Measurements from ENCODE around the gene ATP10B. TPM values are rescaled to one million over a fixed set of nuclear protein-coding genes. Genes with fewer than 3 reads are reported as not detected.

Gene ATP10B
- total and polyA plus RNA-seq, 2 of the 8 experiments (the other 6 are each of a cell fraction or from before 2014, with no cell fraction given): 0.06 to 0.11 TPM

DNA sequence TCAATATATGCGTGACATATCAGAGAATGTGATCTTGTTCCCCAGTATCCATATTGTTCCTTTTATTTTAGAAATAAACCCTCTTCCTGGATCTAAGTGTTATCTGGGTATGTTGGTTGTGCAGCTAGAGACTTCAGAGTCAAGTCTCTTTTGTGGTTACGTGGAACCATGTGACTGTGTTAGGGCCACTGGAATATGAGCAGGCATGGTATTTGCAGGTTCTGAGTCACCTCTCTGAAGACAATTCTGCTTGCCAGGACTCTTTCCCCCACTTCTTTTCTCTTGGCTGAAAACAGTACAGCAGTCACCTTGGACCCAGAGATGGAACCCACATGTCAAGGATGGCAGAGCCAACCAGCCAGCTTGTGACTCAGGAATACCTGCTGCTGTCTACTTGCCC, 59.7 kb downstream of the ATP10B start:
- no peak overlapping the region for H2BK20ac ChIP-seq (ENCODE audit: low read length)
- H3K9ac ChIP-seq (replicated peaks in 1 of 4; ENCODE audit: extremely low read depth in 1 of 4, low read depth in 3 of 4, low read length in 3 of 4): no peak overlapping the region
- H3K14ac ChIP-seq (ENCODE audit: insufficient read length): no peak overlapping the region
- DNase-seq (ENCODE audit: low read depth in 1 of 2, low spot score in 2 of 2) (no peak), FAIRE-seq (no peak)
- no peak overlapping the region for H2AK5ac ChIP-seq (ENCODE audit: low read depth, low read length)
- no peaks in the 10 kb centered on the region for H3K4me1 ChIP-seq (replicated peaks in 1 of 4; ENCODE audit: control insufficient read depth in 3 of 4, insufficient read depth in 4 of 4, low read length in 3 of 4)
- H3K27me3 ChIP-seq (replicated peaks in 1 of 4; ENCODE audit: control insufficient read depth in 3 of 4, extremely low read depth in 1 of 4, insufficient read depth in 3 of 4, low read length in 3 of 4): no peaks in the 10 kb centered on the region
- no peaks in the 10 kb centered on the region for H3K79me1 ChIP-seq (ENCODE audit: low read depth, low read length)
- CTCF ChIA-PET (ENCODE audit: partially characterized antibody): no interaction called here
- TF ChIP-seq CHD2 (IDR thresholded peaks at IDR 0.05; ENCODE audit: low read length) (no peak), CEBPB (IDR thresholded peaks at IDR 0.05; ENCODE audit: low read depth, low read length) (no peak), ZNF274 (IDR thresholded peaks at IDR 0.05; ENCODE audit: borderline replicate concordance, extremely low read depth, low read length) (no peak), BACH1 (IDR thresholded peaks at IDR 0.05; ENCODE audit: low read length) (no peak)
- TF ChIP-seq, protein P1, sequence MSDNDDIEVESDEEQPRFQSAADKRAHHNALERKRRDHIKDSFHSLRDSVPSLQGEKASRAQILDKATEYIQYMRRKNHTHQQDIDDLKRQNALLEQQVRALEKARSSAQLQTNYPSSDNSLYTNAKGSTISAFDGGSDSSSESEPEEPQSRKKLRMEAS (IDR thresholded peaks at IDR 0.05): no peak
- TF ChIP-seq, protein P2, sequence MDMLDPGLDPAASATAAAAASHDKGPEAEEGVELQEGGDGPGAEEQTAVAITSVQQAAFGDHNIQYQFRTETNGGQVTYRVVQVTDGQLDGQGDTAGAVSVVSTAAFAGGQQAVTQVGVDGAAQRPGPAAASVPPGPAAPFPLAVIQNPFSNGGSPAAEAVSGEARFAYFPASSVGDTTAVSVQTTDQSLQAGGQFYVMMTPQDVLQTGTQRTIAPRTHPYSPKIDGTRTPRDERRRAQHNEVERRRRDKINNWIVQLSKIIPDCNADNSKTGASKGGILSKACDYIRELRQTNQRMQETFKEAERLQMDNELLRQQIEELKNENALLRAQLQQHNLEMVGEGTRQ (IDR thresholded peaks at IDR 0.05; ENCODE audit: low read length): no peak
- TF ChIP-seq, protein P3, sequence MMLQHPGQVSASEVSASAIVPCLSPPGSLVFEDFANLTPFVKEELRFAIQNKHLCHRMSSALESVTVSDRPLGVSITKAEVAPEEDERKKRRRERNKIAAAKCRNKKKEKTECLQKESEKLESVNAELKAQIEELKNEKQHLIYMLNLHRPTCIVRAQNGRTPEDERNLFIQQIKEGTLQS (IDR thresholded peaks at IDR 0.05; ENCODE audit: insufficient read depth, low read depth, low read length): no peak
- H3K9me3 ChIP-seq (ENCODE audit: insufficient read depth in 2 of 2, low read depth in 1 of 2, low read length in 1 of 2): no peaks in the 10 kb centered on the region
- WGBS, 2 experiments (ENCODE audit: extremely low coverage in 1 of 2, insufficient coverage in 1 of 2, insufficient read length in 1 of 2, insufficient replicate concordance in 2 of 2, low coverage in 1 of 2, low lambda C conversion rate in 2 of 2, missing lambda C conversion rate in 1 of 2): 88% methylated on average over 2 of the region's 2 CpGs; no CpG with 5 or more reads in 1 of the 2 experiments
- H3K23ac ChIP-seq (ENCODE audit: insufficient read length): no peak overlapping the region
- no peak overlapping the region for H2BK15ac ChIP-seq (ENCODE audit: low read length)
- no peaks in the 10 kb centered on the region for H3K23me2 ChIP-seq (ENCODE audit: low read depth, low read length)
- H3K4me2 ChIP-seq (ENCODE audit: insufficient read depth in 1 of 2, low read depth in 2 of 2, low read length in 2 of 2): no peak overlapping the region
- POLR2A ChIA-PET (ENCODE audit: partially characterized antibody): no interaction called here
- no peak overlapping the region for H3K18ac ChIP-seq (ENCODE audit: extremely low read depth, low read length)
- no peaks in the 10 kb centered on the region for H4K20me1 ChIP-seq (replicated peaks in 1 of 2; ENCODE audit: control insufficient read depth in 1 of 2, insufficient read depth in 2 of 2, low read length in 2 of 2)
- H3K79me2 ChIP-seq (ENCODE audit: control insufficient read depth in 1 of 2, insufficient read depth in 2 of 2, low read length in 2 of 2): no peaks in the 10 kb centered on the region
- H3K27ac ChIP-seq (ENCODE audit: low read depth, low read length): no peak overlapping the region
- H4K91ac ChIP-seq (replicated peaks; ENCODE audit: insufficient read length, low read length): no peak overlapping the region
- H2BK5ac ChIP-seq (ENCODE audit: low read depth, low read length): no peak overlapping the region
- no peak overlapping the region for H3K4ac ChIP-seq (replicated peaks; ENCODE audit: insufficient read length, low read depth, low read length)
- no peak overlapping the region for H2AFZ ChIP-seq (ENCODE audit: low read length)
- H3K4me3 ChIP-seq (ENCODE audit: extremely low read depth in 1 of 4, insufficient read depth in 2 of 4, low read depth in 3 of 4, low read length in 4 of 4): no peak overlapping the region
- H3K56ac ChIP-seq (replicated peaks; ENCODE audit: insufficient read length, low read depth, low read length): no peak overlapping the region
- no peak overlapping the region for H2BK120ac ChIP-seq (replicated peaks; ENCODE audit: low read depth, low read length)
- no peak overlapping the region for H4K5ac ChIP-seq (ENCODE audit: insufficient read length, low read depth, low read length)
- no peak overlapping the region for H4K8ac ChIP-seq (ENCODE audit: extremely low read depth, insufficient read depth, low read length)
- no peak overlapping the region for H2BK12ac ChIP-seq (ENCODE audit: low read depth, low read length)
- no peaks in the 10 kb centered on the region for H3K36me3 ChIP-seq (ENCODE audit: control insufficient read depth in 2 of 4, insufficient read depth in 4 of 4, low read length in 3 of 4)

Measured in H1 (cell line).